Endothelial cell of umbilical vein (primary cell): Measurements from ENCODE around the gene TMEM125. TPM values are rescaled to one million over a fixed set of nuclear protein-coding genes. Genes with fewer than 3 reads are reported as not detected.

Experiments used
- BruUV-seq: library from RNA; stranded (reverse); fragments of 400-500 nt; replicated peaks from 2 replicates; lab custom pipeline; 2021; lab: Mats Ljungman, UMichigan
- CTCF ChIA-PET: fragments of 300-600, 350-600 bp; sonication (Branson Sonifier 250); formaldehyde crosslinking; loops from one replicate; lab custom pipeline; 2021; ENCODE audit warnings: antibody characterized with exemption, inconsistent platforms; lab: Charles Lee
- POLR2A ChIA-PET: fragments of 300-600, 350-600 bp; sonication (Branson Sonifier 250); formaldehyde crosslinking; loops from one replicate; lab custom pipeline; 2021; ENCODE audit warnings: antibody characterized with exemption, inconsistent platforms; lab: Charles Lee
- DNase-seq: peaks from one replicate; pipeline ENCODE4 v3.0.0-alpha.2; 2011; ENCODE audit warnings: low read depth, low spot score
- FAIRE-seq: peaks from 2 replicates; lab custom pipeline; 2011; peaks lifted over from hg19 to GRCh38; lab: Jason Lieb, UNC
- H2AFZ ChIP-seq: 2 replicates; pipeline ENCODE4 v1.6.0; 2012; ENCODE audit warnings: low read depth, low read length, control low read depth, inconsistent platforms
- H3K27ac ChIP-seq: 2 replicates; pipeline ENCODE4 v1.5.1; 2011; ENCODE audit warnings: low read depth, mild to moderate bottlenecking, control low read depth, low read length, moderate library complexity; ENCODE audit not compliant: insufficient read depth
- H3K27me3 ChIP-seq, 2 experiments: 2 replicates each; pipeline versions ENCODE4 v1.6.0 to v1.6.1; 2011; ENCODE audit warnings: low read length in 2 of 2, mixed read lengths in 1 of 2; ENCODE audit not compliant: control insufficient read depth in 2 of 2, insufficient read depth in 2 of 2
- H3K36me3 ChIP-seq, 2 experiments: 2 replicates in 1 of 2; 3 replicates in 1 of 2; pipeline ENCODE4 v1.5.1; 2011; ENCODE audit warnings: low read length in 2 of 2, mild to moderate bottlenecking in 1 of 2, moderate library complexity in 1 of 2; ENCODE audit not compliant: control insufficient read depth in 2 of 2, insufficient read depth in 2 of 2; ENCODE audit errors: extremely low read depth in 1 of 2
- H3K4me1 ChIP-seq: 3 replicates; pipeline ENCODE4 v1.5.1; 2011; ENCODE audit warnings: mild to moderate bottlenecking, low read length; ENCODE audit not compliant: control insufficient read depth, insufficient read depth; ENCODE audit errors: extremely low read depth
- H3K4me2 ChIP-seq: 2 replicates; pipeline ENCODE4 v1.6.1; 2011; ENCODE audit warnings: low read length, control low read depth, mixed read lengths; ENCODE audit not compliant: insufficient read depth
- H3K4me3 ChIP-seq, 3 experiments: fragments of 200-600 bp in 1 of 3; sonication (generic), shearing (Covaris generic) in 1 of 3; replicated peaks in 1 of 3; 2 replicates each; pipeline ENCODE4 v1.5.1; 2011 to 2016; ENCODE audit warnings: control low read depth in 3 of 3, low read length in 3 of 3, mild to moderate bottlenecking in 2 of 3, inconsistent platforms in 1 of 3, low read depth in 1 of 3, moderate library complexity in 1 of 3; ENCODE audit not compliant: insufficient read depth in 1 of 3
- H3K79me2 ChIP-seq: 2 replicates; pipeline ENCODE4 v1.6.0; 2012; ENCODE audit warnings: low read length, inconsistent platforms; ENCODE audit not compliant: control insufficient read depth, insufficient read depth
- H3K9ac ChIP-seq: replicated peaks from 2 replicates; pipeline ENCODE3; 2011; ENCODE audit warnings: low read length, control low read depth; ENCODE audit not compliant: insufficient read depth; ENCODE audit errors: extremely low read depth
- H3K9me1 ChIP-seq: replicated peaks from 3 replicates; pipeline ENCODE4 v1.6.0; 2011; ENCODE audit warnings: mild to moderate bottlenecking, low read length; ENCODE audit not compliant: control insufficient read depth, insufficient read depth; ENCODE audit errors: extremely low read depth
- H3K9me3 ChIP-seq: replicated peaks from 2 replicates; pipeline ENCODE4 v1.5.1; 2012; ENCODE audit warnings: low read length, inconsistent platforms; ENCODE audit not compliant: control insufficient read depth, insufficient read depth
- H4K20me1 ChIP-seq: replicated peaks from 2 replicates; pipeline ENCODE3; 2011; ENCODE audit warnings: mild to moderate bottlenecking, low read length; ENCODE audit not compliant: control insufficient read depth, insufficient read depth; ENCODE audit errors: extremely low read depth
- CTCF ChIP-seq, 2 donors: IDR thresholded peaks; 1 replicate in 1 of 2; 2 replicates in 1 of 2; pipeline ENCODE4 v1.5.1; 2011; ENCODE audit warnings: low read length in 2 of 2, mild to moderate bottlenecking in 2 of 2, moderate library complexity in 2 of 2, control low read depth in 1 of 2, inconsistent platforms in 1 of 2, low read depth in 1 of 2; ENCODE audit not compliant: insufficient read depth in 1 of 2; ENCODE audit errors: extremely low read depth in 1 of 2
- EZH2 ChIP-seq: IDR thresholded peaks from 2 replicates; pipeline ENCODE4 v1.6.1; 2012; ENCODE audit warnings: borderline replicate concordance, low read depth, mild to moderate bottlenecking, moderate library complexity, low read length, inconsistent platforms; ENCODE audit not compliant: severe bottlenecking
- FOS ChIP-seq: IDR thresholded peaks from 2 replicates; pipeline ENCODE4 v1.6.1; 2011; ENCODE audit warnings: mild to moderate bottlenecking, low read length, moderate library complexity, borderline replicate concordance; ENCODE audit not compliant: insufficient read depth
- GATA2 ChIP-seq: IDR thresholded peaks from 2 replicates; pipeline ENCODE4 v1.7.0; 2011; ENCODE audit warnings: low read depth, mild to moderate bottlenecking, moderate library complexity, mixed read lengths, low read length; ENCODE audit not compliant: insufficient read length, insufficient read depth
- JUN ChIP-seq: IDR thresholded peaks from 2 replicates; pipeline ENCODE4 v1.6.1; 2011; ENCODE audit warnings: borderline replicate concordance, low read depth; ENCODE audit not compliant: insufficient read length, insufficient read depth
- MAX ChIP-seq: IDR thresholded peaks from 2 replicates; pipeline ENCODE4 v1.6.1; 2011; ENCODE audit not compliant: insufficient read depth, insufficient read length
- MYC ChIP-seq: IDR thresholded peaks from one replicate; pipeline ENCODE4 v1.6.1; 2011; ENCODE audit warnings: mild to moderate bottlenecking, low read depth, low read length
- POLR2A ChIP-seq: IDR thresholded peaks from 2 replicates; pipeline ENCODE4 v1.6.1; 2012; ENCODE audit warnings: low read depth, mild to moderate bottlenecking, control low read depth, low read length
- POLR2AphosphoS5 ChIP-seq: IDR thresholded peaks from 2 replicates; pipeline ENCODE4 v1.6.1; 2012; ENCODE audit warnings: low read depth, mild to moderate bottlenecking, control low read depth, low read length, moderate library complexity; ENCODE audit not compliant: insufficient read depth
- dilution Hi-C: fragments of 300-500 bp; cut with MboI; formaldehyde crosslinking; loops from one replicate; pipeline ENCODE4 v1.15.0; 2019; ENCODE audit warnings: low sequenced_read_pairs; ENCODE audit not compliant: extremely low pct_ligation_motif_present
- intact Hi-C: fragments of 100-400 bp; cut with micrococcal nuclease; formaldehyde crosslinking; loops from one replicate; pipeline ENCODE4 v1.10.0; 2022
- polyA plus RNA-seq, 4 experiments: library from polyadenylated mRNA; depleted of rRNA in 3 of 4; stranded (reverse) in 3 of 4; unstranded in 1 of 4; fragments of >200 nt; gene quantifications; 2 replicates each; pipeline versions ENCODE4 v1.2.1 to v1.2.3, GENCODE V29; 2011 to 2012; ENCODE audit warnings: missing spikeins in 1 of 4
- total RNA-seq: library from RNA; stranded (reverse); gene quantifications from 2 replicates; pipeline ENCODE4 v1.2.3, GENCODE V29; 2021

The TMEM125 gene
- total and polyA plus RNA-seq, 2 donors (not counting 3 experiments of a cell fraction or from before 2014, with no cell fraction given): 0.17 TPM; not detected in 1

DNA sequence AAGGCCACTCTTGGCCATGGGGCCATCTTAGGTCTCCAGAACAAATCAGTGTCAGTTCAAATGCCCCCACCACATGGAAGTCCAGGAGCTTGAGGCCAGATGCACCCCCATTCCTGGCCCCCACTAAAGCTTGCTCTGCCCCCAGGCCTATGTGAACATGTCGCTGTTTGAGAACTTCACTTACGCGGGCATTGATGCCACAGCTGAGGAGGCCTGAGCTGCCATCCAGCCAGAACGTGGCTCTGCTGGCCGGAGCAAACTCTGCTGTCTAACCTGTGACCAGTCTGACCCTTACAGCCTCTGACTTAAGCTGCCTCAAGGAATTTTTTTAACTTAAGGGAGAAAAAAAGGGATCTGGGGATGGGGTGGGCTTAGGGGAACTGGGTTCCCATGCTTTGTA, 52.7 kb downstream of the TMEM125 start:
- Histone ChIP-seq H3K9me1 (no peaks in the 10 kb centered on the region), H3K4me2 (no peak overlapping the region), H3K79me2 (no peaks in the 10 kb centered on the region), H2AFZ (no peak overlapping the region), H3K9me3 (no peaks in the 10 kb centered on the region), H3K4me3 (no peak overlapping the region), H4K20me1 (no peaks in the 10 kb centered on the region), H3K36me3 (peaks cover 37 to 60% of the 10 kb centered on the region in 2 experiments), H3K9ac (no peak overlapping the region), H3K27me3 (no peaks in the 10 kb centered on the region), H3K4me1 (no peaks in the 10 kb centered on the region), H3K27ac (no peak overlapping the region)
- TF ChIP-seq CTCF (IDR thresholded peaks at IDR 0.05; ENCODE audit: extremely low read depth in 1 of 2, insufficient read depth in 1 of 2, low read depth in 1 of 2, low read length in 2 of 2): no peak
- TF ChIP-seq EZH2: no peak
- no peak for TF ChIP-seq MYC
- TF ChIP-seq MAX: no peak
- peak; percentile 16 for TF ChIP-seq POLR2AphosphoS5
- no peak for TF ChIP-seq FOS
- no peak for TF ChIP-seq GATA2
- TF ChIP-seq POLR2A: peak; percentile 20
- no peak for TF ChIP-seq JUN
- FAIRE-seq (no peak), DNase-seq (no peak)
- intact Hi-C loops: no loop called here
- dilution Hi-C loops: no loop called here
- POLR2A ChIA-PET: no interaction called here
- CTCF ChIA-PET: interaction anchor here (1.5 to 1.7 kb wide), 2 partner anchors 92 to 96 kb away, joined by 3 to 6 read pairs; no protein-coding TSS in a partner anchor
- no TSS peak for BruUV-seq

Other genes starting within 250 kb of the TMEM125 start
- 104 and 105 TPM in 2 replicates for gene EBNA1BP2, start 97.7 kb upstream of the TMEM125 start, total RNA-seq
- 32.1 and 47.8 TPM in 2 replicates for gene EBNA1BP2, start 97.7 kb upstream of the TMEM125 start, polyA plus RNA-seq
- gene CFAP57, start 97.7 kb upstream of the TMEM125 start, total RNA-seq: 0.28 and 0.88 TPM in 2 replicates
- gene CFAP57, start 97.7 kb upstream of the TMEM125 start, polyA plus RNA-seq: 0.83 and 0.91 TPM in 2 replicates
- gene C1orf210, start 15.6 kb downstream of the TMEM125 start, total RNA-seq: not detected in 2 replicates
- gene C1orf210, start 15.6 kb downstream of the TMEM125 start, polyA plus RNA-seq: not detected in 2 replicates
- 562 and 620 TPM in 2 replicates for gene TIE1, start 31.0 kb downstream of the TMEM125 start, total RNA-seq
- gene TIE1, start 31.0 kb downstream of the TMEM125 start, polyA plus RNA-seq: 531 and 629 TPM in 2 replicates
- 0.18 and 0.24 TPM in 2 replicates for gene MPL, start 67.8 kb downstream of the TMEM125 start, total RNA-seq
- 0.13 and 0.14 TPM in 2 replicates for gene MPL, start 67.8 kb downstream of the TMEM125 start, polyA plus RNA-seq
- gene CDC20, start 89.0 kb downstream of the TMEM125 start, total RNA-seq: 156 and 170 TPM in 2 replicates
- gene CDC20, start 89.0 kb downstream of the TMEM125 start, polyA plus RNA-seq: 129 and 130 TPM in 2 replicates
- gene ELOVL1, start 98.0 kb downstream of the TMEM125 start, total RNA-seq: 126 and 134 TPM in 2 replicates
- gene ELOVL1, start 98.0 kb downstream of the TMEM125 start, polyA plus RNA-seq: 303 and 353 TPM in 2 replicates
- 41.9 and 45.6 TPM in 2 replicates for gene MED8, start 119.8 kb downstream of the TMEM125 start, total RNA-seq
- 15.9 and 19.6 TPM in 2 replicates for gene MED8, start 119.8 kb downstream of the TMEM125 start, polyA plus RNA-seq
- 49.9 and 50.3 TPM in 2 replicates for gene SZT2, start 119.9 kb downstream of the TMEM125 start, total RNA-seq
- gene SZT2, start 119.9 kb downstream of the TMEM125 start, polyA plus RNA-seq: 11.4 TPM in 2 replicates
- gene HYI, start 183.9 kb downstream of the TMEM125 start, total RNA-seq: 266 and 342 TPM in 2 replicates
- 324 and 351 TPM in 2 replicates for gene HYI, start 183.9 kb downstream of the TMEM125 start, polyA plus RNA-seq